ENCODE measurements around the gene GOLGA2.
"Not testable (repeated sequence)": the region's sequence is repeated elsewhere in the genome, so short reads cannot be mapped to it uniquely, and the experiment has no call there.

The GOLGA2 gene

GRCh38 chr9:128282500-128282899 is 6.7 kb upstream of the GOLGA2 start:
- peak; percentile 54 for DNase-seq (ENCODE audit: low read depth)
- H3K4me3 ChIP-seq (ENCODE audit: low read length) = no peak overlapping the region
- TF ChIP-seq CTCF (IDR thresholded peaks at IDR 0.05; ENCODE audit: insufficient read depth, low read depth, low read length, missing control alignments) = no peak

GRCh38 chr9:128280084-128280622 is 4.3 kb upstream of the GOLGA2 start:
- H3K4me3 ChIP-seq (ENCODE audit: low read length) = no peak overlapping the region
- DNase-seq (ENCODE audit: low read depth) = no peak
- TF ChIP-seq CTCF (IDR thresholded peaks at IDR 0.05; ENCODE audit: insufficient read depth, low read depth, low read length, missing control alignments) = no peak

- DNase-seq (ENCODE audit: low read depth); H3K4me3 ChIP-seq (ENCODE audit: low read length): not testable (repeated sequence)
Measured at GRCh38 chr9:128279088-128280073, 3.6 kb upstream of the GOLGA2 start.

GRCh38 chr9:128276574-128277270 is 915 bp upstream of the GOLGA2 start:
- peak; percentile 22 for DNase-seq (ENCODE audit: low read depth)
- H3K4me3 ChIP-seq (ENCODE audit: low read length) = peak overlapping the region; percentile 93
- no peak for TF ChIP-seq CTCF (IDR thresholded peaks at IDR 0.05; ENCODE audit: insufficient read depth, low read depth, low read length, missing control alignments)

DNA sequence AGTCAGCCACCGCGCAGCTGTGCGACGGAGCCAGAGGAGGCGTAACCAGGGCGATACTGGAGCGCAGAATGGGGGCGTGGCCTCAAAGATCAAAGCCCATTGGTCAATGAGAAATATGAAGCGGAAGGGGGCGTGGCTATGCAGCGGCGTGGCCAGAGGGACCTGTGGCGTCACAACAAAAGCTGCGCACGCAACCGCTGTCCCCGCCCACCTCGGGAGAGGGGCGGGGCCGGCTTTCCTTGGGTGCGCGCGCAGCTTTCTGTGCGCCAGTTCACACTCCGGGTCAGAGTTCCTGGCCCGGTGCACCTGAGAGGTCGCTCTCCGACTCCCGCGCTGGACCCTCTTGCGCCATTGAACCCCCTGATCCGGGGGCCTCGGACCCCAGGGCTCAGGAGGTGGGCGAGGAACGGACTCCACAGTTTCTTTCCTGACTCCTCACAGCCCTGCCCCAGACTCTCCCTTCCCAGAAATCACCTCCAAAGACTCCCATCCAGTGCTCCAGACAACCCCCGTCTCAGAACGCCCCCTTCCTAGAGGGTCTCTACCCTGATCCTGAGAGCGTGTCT is 284 bp upstream of the GOLGA2 start, which contains the start of gene SWI5:
Gene SWI5, plus strand, starts transcription at position 269 of the 566 bp plus-strand sequence.
- H3K4me3 ChIP-seq (ENCODE audit: low read length) = peak within 1 kb of the TSS; percentile 93
- peak; percentile 99 for DNase-seq (ENCODE audit: low read depth)
- no peak for TF ChIP-seq CTCF (IDR thresholded peaks at IDR 0.05; ENCODE audit: insufficient read depth, low read depth, low read length, missing control alignments)

- no peak for TF ChIP-seq CTCF (IDR thresholded peaks at IDR 0.05; ENCODE audit: insufficient read depth, low read depth, low read length, missing control alignments)
- DNase-seq (ENCODE audit: low read depth) = no peak
- peak overlapping the region; percentile 93 for H3K4me3 ChIP-seq (ENCODE audit: low read length)
Measured at GRCh38 chr9:128274245-128274644, 1.6 kb downstream of the GOLGA2 start.

DNA sequence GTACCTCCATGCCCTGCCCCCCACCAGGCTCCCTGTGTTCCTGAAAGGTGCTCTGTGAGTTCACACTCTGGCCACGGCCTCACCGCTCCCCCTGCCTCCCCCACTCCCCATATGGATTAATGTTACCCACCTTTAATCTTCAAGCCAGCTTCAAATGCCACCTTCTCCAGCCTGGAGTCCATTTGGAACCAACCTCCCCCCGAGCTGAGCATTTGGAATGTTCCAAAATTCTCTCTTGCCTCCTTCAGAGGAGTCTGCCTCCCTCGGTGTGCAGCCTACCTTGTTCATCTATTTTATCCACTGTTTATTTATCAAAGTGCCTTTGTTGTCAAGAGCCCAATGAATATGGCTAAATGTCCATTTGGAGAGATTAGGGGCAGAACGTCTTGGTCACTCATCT is 4.3 kb downstream of the GOLGA2 start:
- DNase-seq (ENCODE audit: low read depth) = no peak
- TF ChIP-seq CTCF (IDR thresholded peaks at IDR 0.05; ENCODE audit: insufficient read depth, low read depth, low read length, missing control alignments) = no peak

More for the DNA sequence above, 4.3 kb downstream of the GOLGA2 start:
- no peak overlapping the region for H3K4me3 ChIP-seq (ENCODE audit: low read length)

Measured in epithelial cell of esophagus (primary cell).